C1 segment of cervical spinal cord (tissue), 14 donors: ENCODE data around the gene ERBB4.

Experiments
- DNase-seq, 14 donors: peaks; one replicate each; lab custom pipeline; 2025; lab: John Stamatoyannopoulos, UW

ERBB4 gene

GRCh38 chr2:211429256-211429920, 1109.2 kb downstream of the ERBB4 start:
- no peak for DNase-seq

DNA sequence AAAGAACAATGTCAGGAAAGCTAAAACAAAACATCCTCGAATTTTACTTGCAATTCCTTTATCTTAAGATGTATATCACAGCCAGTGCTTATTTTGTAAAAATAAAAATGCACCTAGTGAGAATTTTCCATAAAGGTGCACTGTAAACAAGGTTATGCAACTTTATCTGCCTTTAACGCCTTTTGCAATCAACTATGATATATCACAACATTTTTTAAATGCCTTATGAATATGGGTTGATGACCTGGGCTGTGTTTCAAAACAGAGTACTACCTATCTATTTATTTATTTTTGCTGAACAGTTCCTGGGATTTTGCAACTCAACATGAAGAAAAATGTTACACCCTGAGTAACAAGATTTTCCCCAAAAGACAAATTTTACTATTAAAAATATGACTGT, 1112.4 kb downstream of the ERBB4 start:
- DNase-seq = no peak

GRCh38 chr2:211423018-211423417, 1115.6 kb downstream of the ERBB4 start:
- DNase-seq = no peak

DNA sequence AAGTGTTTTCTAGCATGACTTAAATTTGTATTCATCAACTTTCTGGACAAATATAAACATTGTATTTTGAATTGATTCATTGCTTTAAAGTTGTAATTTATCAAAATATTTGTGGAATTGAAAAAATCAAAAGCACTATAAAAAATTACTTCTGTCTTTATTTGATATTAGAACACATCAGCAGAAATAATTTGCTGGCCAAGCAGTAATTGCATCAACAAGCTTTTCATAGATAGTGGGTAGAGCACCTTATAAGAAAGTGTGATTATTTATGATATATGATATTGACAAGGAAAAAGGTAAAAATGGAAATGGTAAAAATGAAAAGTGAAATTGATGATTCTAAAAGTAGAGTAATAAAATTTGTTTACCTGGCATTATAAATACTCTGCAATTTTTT, 1121.1 kb downstream of the ERBB4 start:
- DNase-seq = no peak

DNA sequence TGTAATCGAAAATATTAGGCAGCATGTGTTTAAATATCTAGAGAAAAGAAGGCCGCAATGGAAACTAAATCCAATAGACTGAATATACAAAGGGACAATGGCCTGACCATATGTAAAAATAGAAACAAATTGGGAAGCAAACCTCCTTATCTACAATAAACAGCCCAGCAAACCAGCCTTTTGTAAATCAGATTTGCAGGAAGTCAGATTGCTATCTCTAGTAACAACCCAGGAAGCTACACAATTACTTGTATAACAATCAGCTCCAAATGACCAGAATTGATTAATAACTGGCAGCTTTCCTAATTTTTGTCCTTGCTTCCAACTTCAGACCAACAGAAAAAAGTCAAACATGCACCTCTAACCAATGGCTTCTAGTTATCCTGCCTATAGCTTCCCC, 1122.2 kb downstream of the ERBB4 start:
- DNase-seq = no peak

DNA sequence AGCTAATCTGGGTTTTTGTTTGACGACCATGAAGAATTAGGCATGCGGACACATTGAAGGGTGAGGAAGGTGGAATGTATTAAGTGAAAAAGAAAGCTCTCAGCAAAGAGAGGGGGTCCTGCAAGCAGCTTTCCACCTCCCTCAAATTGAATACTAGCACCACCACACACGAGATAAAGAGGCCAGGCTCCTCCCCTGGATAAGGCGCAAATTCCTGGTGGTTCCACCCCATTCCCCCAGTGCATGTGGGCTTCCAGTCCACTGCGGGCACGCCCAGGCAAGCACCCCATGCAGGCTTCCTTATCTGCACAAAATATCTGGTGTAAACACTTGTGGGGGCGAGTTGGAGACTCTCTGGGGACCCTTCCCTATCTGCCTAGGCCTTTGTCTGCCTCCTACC, 1124.9 kb downstream of the ERBB4 start:
- no peak for DNase-seq

- DNase-seq = no peak
Observed at GRCh38 chr2:211408483-211408891, 1130.1 kb downstream of the ERBB4 start.

DNA sequence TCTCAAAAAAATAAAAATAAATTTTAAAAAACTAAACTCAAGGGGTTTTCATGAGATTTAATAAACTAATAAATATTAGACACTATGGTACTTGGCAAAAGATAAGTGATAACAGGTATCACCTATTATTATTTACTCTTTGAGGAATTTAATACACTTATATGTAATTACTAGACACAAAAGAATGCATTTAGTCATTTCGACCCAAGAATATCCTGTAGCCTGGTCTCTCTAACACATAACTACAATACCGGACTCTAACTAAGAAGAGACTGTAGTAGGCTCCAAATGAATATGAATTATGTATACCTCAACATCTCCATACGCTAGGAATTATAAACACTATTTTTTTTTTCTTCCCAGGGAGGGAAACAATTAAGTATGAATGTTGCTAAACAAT, 1131.5 kb downstream of the ERBB4 start:
- no peak for DNase-seq

GRCh38 chr2:211405036-211405435, 1133.6 kb downstream of the ERBB4 start:
- DNase-seq = no peak

DNA sequence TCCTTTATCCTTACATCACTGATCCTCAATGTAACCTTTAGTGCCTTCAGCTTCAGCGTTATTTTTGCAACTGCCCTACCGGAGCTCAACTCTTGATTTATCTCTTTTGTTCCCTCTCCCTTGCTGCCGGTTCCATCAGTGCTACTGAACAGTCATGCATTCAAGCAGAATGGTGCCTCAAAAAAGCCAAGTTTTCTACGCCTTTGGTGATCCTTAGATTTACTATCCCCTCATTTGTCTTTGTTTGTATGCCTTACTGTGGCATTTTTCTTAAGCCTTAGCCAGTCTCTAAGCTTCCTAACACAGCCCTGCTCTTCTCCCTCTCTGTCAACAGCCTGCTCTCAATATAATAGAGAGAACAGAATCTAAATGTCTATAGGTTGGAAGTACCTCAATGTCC, 1134.5 kb downstream of the ERBB4 start:
- DNase-seq = no peak

- no peak for DNase-seq
Observed at GRCh38 chr2:211401328-211401727, 1137.3 kb downstream of the ERBB4 start.

DNA sequence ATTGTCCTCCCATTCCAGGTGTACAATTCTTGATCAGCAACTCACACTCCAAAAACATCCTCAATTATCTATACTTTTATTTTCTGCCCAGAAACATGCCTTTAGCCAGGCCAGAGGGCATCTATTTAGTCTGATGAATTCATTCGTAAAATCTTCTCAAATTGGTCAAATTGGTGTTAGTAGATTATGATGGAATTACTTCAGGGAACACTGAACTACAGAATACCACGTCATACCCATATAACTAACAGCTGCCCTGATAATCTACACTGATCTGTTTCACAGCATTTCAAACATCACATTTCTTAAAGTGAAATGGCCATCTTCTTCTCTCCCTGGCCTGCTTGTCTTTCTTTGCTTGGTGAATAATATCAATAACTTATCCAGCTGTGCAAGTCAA, 1140.8 kb downstream of the ERBB4 start:
- no peak for DNase-seq

DNA sequence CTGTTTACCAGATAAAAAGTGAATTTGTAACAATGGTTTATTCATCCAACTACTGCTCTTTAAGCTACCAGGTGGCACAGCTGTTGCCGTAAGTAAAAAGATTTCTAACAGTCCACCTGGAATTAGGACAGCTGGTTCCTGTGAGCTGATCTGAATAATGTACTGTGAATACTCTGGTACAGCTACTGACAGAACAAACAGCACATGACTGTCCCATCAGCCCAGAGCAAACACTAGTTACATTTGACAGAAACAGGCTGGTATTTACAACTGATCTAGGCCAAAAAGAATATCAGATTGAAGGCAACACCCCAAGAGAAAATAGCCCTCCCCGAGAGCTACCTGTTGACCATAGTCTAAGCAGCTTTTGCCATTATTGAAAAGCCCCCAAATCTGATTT, 1141.8 kb downstream of the ERBB4 start:
- peak in 5 of 14 donors; percentile 4 to 31 (median 9) for DNase-seq

- DNase-seq = peak in 5 of 14 donors; percentile 1 to 28 (median 4)
Observed at GRCh38 chr2:211391189-211391567, 1147.4 kb downstream of the ERBB4 start.

GRCh38 chr2:211390536-211391188, 1147.9 kb downstream of the ERBB4 start:
- peak in 3 of 14 donors; percentile 3 to 28 (median 4) for DNase-seq

DNA sequence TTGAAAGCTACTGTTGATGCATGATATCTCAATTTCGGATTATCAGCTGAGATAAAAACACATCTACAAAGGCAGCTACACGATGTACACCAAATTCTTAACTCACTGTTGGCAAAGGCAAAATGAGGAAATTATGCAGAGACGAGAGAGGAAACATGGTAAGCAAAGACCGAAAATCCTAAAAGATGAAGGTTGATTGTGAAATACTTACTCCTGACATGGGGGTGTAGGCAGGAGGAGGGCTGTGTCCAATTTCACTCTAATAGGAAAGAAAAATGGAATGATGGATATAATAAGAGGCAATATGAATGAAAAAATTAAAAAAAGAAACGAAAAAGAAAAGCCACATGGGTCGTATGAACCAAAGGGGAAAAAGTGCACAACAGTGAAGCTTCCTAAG, 1150.9 kb downstream of the ERBB4 start:
- DNase-seq = no peak

- DNase-seq = no peak
Observed at GRCh38 chr2:211380041-211380440, 1158.6 kb downstream of the ERBB4 start.

- no peak for DNase-seq
Observed at GRCh38 chr2:211376410-211376809, 1162.2 kb downstream of the ERBB4 start.

DNA sequence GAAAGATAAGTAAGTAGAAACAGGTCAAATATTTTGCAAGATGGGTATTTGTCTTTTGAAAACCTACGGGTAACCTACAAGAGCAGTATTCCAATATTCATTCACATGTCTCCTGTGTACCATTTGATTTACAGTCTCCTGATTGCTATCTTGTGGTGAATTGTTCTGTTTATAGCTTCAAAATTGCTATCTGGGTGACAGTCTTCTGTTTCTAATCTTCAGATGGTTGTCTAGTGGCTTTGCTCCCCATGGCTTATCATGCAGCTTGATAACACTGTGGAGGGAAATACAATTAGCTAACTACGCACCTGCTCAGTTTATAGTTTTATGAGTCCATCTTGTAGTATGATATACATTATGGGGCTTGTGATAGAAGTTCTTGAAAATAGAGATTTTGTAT, 1165.4 kb downstream of the ERBB4 start:
- DNase-seq = no peak

- no peak for DNase-seq
Observed at GRCh38 chr2:211371465-211371864, 1167.1 kb downstream of the ERBB4 start.

DNA sequence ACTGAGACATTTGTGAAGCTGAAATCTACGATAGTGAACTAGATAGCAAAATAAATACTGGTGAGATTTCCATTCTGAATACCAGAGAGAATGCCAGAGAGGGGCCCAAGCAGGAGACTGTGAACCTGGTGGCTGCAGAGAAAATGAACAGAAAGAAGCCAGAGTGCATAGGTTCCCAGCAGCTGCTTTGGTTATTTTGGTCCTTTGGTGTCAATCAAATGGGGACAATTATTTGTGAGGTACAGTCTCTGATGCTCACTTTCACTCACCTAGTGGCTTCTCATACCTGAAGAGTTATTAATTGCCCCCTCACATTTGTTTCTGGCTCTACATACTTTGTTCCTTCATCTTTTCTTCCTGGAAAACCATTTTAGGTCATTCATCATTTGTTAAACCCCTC, 1170.1 kb downstream of the ERBB4 start:
- DNase-seq = no peak

DNA sequence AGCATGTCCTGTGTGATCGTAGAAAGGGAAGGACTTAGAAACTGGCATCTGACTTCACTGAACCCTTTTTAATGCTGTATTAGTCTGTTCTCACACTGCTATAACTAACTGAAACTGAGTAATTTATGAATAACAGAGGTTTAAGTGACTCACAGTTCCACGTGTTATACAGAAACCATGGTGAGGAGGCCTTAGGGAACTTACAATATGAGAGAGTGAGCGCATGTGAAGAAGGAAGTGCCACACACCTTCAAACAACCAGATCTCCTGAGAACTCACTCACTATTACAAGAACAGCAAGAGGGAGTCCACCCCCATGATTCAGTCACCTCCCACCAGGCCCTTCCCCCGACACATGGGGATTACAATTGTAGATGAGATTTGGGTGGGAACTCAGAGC, 1170.9 kb downstream of the ERBB4 start:
- no peak for DNase-seq

DNA sequence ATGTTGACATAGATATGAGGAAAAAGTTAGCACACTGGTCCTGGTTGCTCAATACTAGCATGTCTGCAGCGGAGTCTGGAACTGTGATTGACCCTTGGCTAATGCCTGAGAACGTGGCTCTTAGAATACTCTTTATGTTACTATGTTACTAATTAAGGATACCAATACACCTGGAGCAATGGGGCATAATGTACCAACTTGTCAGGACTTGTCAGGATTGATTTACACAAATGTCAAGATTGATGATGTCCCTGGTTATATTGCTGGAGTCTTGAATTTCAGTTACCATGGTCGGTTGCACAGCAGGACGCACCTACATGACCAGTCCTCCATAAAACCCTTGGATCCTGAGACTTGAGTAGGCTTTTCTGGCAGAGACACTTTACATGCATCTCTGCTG, 1171.3 kb downstream of the ERBB4 start:
- no peak for DNase-seq

DNA sequence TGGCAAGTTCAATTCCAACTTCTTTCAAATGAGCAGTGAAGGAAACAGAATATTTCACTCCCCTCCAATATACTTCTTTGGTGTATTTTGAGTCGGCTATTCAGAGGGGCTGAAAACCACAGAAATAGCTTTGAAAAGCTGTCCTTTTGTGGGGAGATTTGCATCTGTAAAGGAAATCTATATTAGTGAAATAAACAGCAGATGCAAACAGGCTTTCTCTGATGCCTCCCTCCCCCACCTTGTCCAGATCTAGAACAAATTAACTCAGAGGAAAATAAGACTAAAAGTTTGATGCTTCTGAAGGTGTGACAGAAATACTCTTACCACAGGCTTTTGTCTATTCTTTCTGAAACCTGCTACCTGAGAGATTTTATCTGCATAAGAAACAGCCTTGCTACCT, 1173.7 kb downstream of the ERBB4 start:
- no peak for DNase-seq
